HEK293 (cell line): ENCODE data around the gene FKBP3.

Experiments used
- KLF9 ChIP-seq: fragments of 450-650 bp; formaldehyde crosslinking; IDR thresholded peaks from 2 replicates; pipeline ENCODE4 v1.5.1; 2016; ENCODE audit warnings: missing biosample characterization, missing genetic modification characterization, low read depth
- TF ChIP-seq, protein P1 (sequence below): fragments of 450-650 bp; IDR thresholded peaks from 2 replicates; pipeline ENCODE4 v1.5.1; 2018; ENCODE audit warnings: missing biosample characterization, mild to moderate bottlenecking, missing genetic modification characterization

DNA sequence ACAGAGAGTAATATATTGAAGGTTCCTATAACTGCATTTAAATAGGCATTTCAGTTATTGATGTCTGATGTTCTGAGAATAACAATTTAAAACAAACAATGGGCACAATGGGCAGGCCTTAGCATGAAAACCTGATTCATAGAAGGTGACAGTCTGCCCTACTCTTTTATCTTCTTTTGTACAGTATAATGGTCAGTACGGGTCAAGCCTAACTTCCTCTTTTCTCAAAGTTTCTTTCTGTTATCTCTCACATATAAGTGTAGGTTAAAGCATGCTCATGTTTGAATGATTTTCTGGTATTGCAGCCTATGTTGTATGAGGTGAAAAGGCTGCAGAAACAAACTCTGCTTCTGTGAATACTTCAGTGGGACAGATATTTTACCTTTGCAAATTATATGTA lies 14.2 kb downstream of the FKBP3 start:
- no peak for TF ChIP-seq KLF9 (tag by site-specific recombination)
- TF ChIP-seq, protein P1, sequence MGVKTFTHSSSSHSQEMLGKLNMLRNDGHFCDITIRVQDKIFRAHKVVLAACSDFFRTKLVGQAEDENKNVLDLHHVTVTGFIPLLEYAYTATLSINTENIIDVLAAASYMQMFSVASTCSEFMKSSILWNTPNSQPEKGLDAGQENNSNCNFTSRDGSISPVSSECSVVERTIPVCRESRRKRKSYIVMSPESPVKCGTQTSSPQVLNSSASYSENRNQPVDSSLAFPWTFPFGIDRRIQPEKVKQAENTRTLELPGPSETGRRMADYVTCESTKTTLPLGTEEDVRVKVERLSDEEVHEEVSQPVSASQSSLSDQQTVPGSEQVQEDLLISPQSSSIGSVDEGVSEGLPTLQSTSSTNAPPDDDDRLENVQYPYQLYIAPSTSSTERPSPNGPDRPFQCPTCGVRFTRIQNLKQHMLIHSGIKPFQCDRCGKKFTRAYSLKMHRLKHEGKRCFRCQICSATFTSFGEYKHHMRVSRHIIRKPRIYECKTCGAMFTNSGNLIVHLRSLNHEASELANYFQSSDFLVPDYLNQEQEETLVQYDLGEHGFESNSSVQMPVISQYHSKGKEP (tag by site-specific recombination), result no peak
